ENCODE results near the gene NMRAL1.

The NMRAL1 gene

DNA sequence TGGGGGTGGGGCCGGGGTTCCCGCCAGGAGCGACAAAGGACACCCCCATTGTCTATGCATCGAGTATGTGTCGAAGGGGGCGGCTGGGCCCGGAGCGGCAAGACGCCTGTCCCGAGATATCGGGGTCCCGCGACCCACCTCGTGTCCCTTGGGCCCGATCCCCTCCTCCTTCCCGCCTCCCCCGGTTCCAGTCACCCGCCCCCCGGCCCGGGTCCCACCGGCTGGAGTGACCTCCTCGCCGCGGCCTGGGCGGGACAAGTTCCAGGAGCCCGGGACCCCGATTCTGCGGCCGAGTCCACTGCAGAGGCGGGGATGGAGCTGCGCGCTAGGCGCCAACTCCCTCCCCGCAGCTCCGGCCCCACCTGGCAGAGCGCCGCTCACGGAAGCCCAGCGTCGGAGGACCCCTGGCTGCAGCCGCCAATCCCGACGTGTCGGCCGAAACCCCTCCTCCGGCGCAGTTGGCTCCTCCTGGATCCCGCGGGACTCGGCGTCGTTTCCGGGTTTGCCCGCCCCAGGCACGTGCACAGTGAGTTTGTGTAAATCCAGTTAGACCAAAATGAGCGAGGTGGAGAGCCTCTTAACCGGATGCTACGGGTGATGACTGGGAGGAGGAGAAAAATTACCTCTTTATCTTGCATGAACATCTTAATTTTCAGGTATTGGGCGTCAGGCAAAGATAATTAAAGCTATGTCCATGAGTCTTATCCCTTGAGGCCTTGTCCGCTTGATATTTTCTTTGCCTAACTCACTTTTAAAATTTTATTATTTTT, at the start of gene NMRAL1:
TSS of gene NMRAL1 (minus strand) at position 434 of the 770 bp plus-strand sequence. CDS start 493 bp downstream, outside the sequence.
- peak; percentile 74 for DNase-seq (ENCODE audit: low spot score)

DNA sequence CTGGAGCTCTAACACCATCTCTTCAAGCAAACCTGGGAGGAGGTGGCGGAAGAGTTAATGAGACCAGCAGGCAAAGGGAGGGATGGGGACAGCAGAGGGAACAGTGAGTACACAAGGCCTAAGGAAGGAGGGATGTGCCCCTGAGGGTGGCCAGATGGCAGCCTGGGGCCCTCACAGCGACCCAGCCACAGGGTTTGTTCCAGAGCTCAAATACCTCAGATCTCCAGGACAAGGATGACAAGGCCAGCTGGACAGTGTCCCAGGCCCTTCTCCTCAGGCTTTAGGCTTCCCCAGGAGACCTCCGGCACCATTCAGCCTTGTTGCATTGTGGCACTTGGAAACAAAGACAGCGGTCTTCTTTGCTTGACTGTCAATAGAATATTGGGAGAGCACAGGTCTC, 49.3 kb upstream of the NMRAL1 start:
- peak; percentile 19 for DNase-seq (ENCODE audit: low spot score)

DNA sequence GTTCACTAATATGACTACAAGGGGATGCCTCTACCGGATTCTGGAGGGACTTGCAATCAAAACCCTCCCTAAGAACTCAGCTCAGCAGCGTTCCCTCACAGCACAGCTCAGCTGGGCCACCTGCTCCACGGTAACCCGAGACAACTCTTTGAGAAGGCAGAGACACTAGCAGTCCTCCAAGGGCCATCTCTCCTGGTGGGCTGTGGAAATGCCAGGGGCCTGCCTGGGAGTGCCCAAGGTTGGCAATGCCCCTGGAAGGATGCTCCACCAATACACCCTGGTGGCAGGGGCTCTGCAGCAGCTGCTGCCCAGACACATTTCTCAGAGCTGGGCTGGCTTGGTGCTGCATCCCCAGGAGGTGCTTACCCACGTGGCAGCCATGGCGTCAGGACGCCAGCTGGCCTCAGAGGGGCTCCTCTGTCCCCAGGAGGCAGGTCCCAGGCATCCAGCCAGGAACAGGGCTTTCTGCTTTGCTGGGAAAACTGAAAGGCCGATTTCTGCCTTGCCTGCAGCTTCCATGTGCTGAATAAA, 47.7 kb upstream of the NMRAL1 start:
- peak; percentile 83 for DNase-seq (ENCODE audit: low spot score)

DNA sequence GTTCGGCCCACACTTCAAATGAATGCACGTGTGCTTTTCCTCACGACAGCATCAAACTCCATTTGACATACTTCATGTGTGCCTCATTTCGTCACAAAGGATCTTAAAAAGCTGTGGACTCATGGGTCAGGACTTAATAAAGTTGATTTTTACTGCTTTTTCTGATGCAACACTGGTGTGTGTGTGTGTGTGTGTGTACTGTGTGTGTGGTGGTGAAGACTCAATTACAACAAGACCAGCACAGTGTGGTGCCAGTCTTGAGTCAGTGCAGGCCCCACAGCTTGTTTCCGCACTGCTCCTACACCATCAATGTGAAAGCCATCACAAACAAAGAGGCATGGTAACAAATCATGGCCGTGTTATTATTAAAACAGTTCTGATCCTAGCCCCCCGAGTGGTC, 46.5 kb upstream of the NMRAL1 start:
- DNase-seq (ENCODE audit: low spot score) = no peak

DNA sequence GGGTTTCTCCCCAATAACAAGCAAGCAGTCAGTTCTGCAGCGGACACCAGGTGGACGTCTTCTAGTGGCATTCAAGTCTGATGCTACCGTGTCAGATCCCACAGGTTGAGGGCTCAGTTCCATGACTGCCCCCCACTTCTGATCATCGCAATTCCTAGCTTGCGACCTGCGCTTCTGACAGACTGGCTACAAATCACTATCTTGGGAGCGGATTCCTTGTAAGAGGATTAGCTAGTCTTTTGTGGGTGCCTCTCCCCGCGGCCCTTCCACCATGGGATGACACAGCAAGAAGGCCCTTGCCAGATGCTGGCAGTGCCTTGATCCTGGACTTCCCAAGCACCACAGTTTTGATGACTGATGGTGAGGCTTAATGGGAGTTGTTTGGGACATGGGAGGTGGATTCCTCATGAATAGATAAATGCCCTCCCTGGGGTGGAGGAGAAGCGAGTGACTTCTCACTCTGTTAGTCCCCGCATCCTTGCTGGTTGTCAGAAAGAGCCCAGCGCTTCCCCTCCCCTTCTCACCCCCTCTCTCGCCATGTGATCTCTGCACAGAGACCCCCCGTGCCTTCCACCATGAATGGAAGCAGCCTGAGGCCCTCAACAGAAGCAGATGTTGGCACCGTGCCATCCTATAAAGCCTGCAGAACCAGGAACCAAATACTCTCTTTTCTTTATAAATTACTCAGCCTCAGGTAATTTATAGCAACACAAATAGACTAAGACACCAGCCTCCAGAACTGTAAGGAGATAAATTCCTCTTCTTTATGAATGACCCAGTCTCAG, 45.0 kb upstream of the NMRAL1 start:
- DNase-seq (ENCODE audit: low spot score) = no peak

DNA sequence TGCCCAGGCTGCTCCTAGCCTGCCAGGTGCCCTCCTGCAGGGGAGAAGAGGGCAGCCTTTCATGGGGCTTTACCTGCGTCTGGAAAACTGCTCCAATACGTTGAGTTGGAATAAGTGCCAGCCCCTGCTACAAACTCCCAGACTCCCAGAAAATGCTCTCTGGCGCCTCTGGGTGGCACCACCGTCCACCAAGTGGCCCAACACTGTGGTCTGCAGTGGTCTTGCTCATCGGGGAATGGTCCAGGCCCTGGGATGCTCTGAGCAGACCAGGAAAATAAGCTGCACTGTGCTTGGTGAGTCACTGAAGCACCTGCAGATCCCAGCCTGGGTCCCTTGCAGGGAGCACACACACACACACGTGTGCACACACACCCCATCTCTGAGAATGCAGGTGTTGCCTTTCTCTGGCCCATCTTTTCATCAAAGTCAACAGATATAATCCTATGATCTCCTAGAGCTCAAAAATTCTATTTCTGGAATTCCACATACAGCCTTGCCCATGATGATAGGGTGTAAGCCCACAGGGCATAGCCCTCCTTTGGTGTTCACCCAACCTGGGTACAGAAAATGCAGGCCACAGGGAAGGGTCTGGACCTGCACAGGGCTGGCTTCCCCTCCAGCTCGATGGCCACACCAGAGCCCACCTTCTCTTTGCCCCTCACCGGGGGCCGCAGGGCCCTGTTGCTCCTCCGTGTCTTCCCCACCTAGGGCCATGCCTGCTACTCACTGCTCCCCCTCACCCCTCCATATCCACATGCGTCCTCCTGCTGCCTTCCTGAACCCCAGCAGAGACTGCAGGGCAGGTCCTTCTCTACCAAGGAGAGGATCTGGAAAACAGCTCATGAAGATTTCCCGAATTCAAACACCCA, 43.6 kb upstream of the NMRAL1 start:
- DNase-seq (ENCODE audit: low spot score) = no peak

DNA sequence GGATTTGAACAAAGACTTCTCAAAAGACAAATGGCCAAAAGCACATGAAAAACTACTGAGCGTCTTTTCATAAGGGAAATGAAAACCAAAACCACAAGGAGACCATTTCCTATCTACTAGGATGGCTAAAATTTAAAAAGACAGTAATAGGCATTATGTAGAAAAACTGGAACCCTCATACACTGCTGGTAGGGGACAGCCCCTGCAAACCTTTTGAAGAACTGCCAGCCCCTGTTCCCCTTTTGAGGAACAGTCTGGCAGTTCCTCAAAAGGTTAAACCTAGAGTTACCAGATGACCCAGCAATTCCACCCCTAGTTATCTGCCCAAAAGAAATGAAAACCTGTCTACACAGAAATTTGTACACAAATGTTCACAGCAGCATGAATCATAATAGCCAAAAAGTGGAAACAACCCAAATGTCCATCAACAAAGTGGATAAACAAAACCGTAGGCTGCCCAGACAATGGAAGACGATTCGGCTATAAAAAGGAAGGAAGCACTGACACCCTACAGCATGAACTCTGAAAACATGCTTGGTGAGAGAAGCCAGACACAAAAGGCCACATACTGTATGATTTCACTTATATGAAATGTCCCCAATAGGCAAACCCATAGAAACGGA, 41.3 kb upstream of the NMRAL1 start:
- peak; percentile 75 for DNase-seq (ENCODE audit: low spot score)

DNA sequence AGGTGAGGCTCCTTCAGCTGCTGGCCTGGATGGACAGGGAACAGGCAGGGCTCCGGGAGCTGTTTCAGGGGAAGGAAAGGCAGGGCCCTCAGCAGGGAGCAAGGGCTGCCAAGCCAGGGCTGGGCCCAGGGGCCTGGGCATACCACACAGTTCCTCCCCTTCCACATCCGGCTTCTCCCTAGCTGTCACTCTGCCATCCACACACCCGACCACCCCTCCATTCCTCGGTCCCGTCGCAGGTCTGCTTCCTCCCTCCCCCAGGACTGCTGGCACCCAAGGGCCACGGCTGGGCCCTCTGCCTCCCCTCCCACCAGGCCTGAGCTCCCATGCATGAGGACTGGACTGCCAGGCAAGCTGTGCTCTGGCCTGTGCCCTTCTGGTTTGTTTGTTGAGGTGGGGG, 40.2 kb upstream of the NMRAL1 start:
- DNase-seq (ENCODE audit: low spot score) = no peak

DNA sequence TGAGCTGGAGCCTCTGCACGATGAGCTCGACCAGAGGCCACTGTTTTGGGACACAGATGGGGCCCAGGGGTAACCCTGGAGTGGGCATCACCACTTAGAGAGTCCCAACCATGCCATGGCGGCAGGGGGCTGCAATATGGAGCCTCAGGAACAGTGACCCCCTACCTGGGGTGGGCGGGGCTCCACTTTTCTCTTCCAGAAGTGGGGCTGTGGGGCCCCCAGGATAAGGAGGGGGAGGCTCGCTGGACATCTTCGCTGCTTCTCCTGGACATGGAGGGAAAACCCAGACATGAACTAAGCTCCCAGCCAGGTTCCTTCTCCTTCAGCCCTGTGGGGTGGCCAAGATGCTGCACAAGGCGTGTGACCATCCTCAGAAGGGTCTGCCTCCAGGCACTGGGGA, 39.5 kb upstream of the NMRAL1 start:
- no peak for DNase-seq (ENCODE audit: low spot score)

DNA sequence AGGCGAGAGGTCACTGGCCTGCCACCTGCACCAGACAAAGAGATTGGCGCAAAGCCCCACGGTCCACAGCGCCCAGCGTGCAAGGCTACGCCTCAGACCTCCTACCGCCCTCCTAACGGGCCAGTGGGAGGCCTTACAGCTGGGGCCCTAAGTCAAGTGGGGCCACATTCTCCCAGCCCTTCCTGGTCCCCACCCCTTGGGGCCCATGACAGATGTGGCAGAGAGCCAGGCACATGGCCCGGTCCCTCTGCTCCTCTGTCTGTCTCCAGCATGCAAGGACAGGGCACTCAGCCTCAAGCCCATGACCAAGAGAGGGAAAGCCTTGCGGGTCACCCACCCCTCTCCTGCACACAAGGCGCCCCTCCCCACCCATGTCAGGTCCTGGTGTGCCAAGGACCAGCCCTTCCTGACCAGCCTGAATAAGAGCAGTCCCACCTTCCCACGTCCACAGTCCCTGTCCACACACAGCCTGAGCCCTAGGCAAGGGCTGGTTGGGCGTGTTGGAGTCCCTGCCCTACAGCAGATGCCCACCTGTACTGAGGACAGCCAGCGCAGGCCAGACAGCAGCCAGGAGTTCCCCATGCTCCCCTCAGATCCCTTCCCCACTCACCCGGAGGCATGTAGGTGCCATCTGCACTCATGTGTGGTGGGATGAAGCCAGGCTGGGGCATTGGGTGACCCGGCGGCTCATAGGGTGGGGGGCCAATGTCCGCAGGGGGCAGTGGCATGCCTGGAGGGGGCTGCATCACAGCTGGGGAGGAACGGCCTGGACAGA, 38.8 kb upstream of the NMRAL1 start:
- no peak for DNase-seq (ENCODE audit: low spot score)

DNA sequence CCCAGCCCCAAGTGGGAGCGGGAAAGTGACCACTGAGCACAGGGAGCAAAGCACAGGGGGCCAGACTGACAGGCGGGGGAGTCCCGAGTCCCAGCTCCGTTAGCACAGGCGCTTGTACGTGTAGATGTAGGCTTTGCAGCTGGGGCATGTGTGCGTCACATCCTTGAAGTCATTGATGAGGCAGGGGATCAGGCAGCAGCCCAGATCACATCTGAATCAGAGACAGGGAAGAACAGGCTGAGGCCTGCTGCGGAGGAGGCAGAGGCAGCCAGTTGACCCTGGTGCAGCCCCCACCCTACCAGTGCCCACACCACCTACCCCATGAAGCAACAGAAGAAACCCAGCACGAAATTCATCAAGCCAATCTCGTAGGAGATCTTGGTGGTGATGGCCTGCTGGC, 38.0 kb upstream of the NMRAL1 start:
- no peak for DNase-seq (ENCODE audit: low spot score)

DNA sequence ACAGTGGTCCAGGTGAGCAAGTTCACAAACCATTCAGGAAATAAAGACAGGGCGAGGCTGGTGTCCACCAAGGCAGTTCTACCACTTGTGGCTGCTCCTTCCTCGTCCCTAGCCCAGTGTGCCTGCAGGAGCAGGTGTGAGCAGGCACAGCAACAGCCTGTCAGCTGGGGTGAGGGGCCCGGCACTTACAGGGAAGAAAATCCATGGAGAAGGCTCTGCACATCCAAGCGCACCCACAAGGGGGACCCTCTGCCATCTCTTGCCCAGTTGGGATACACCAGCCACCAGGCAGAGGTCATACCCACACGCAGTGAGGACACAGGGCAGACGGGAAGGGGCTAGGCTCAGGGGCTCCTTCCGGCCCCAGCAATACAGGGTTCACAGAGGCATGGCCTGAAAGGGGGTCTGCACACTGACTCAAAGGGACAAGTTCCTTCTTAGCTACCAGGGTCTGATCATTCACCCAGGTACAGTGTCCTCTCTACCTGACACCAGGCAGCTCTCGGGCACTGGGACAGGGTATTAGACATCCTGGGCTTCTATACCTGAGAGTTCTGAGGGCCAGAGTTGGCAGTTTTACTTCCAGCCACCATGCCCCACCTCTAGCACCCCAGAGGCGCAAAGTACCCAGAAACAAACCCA, 37.1 kb upstream of the NMRAL1 start:
- no peak for DNase-seq (ENCODE audit: low spot score)

DNA sequence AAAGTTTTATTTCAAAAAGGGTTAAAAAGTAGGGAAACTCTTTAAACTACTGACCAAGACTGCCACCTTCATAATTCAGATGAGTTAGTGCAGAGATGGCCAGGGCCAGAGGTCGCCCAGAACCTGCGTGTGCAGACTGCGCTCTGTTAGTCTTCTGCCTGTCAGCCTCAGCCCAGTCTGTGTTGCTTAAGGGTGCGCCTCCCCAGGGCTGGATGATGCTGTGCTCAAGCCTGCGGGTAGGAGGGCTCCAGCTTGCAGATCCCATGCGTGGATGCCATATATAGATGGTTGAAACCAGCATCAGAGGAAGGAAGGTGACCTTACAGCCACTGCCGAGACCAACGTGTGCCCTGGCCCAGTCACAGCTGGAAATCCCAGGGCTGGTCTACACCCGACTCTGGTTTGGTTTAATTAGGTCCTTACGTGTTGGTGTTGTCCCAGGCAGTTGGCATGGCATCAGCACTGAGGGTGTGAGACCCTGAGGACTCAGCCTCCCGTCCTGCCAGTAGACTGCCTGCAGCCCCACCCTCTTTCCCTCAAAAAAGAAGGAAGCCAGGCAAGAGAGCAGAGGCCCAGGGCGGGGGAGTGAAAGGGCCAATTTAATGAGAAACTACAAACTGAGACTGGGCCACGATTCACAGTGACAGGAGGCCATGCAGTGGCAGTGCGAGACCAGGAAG, 36.5 kb upstream of the NMRAL1 start:
- DNase-seq (ENCODE audit: low spot score) = no peak

DNA sequence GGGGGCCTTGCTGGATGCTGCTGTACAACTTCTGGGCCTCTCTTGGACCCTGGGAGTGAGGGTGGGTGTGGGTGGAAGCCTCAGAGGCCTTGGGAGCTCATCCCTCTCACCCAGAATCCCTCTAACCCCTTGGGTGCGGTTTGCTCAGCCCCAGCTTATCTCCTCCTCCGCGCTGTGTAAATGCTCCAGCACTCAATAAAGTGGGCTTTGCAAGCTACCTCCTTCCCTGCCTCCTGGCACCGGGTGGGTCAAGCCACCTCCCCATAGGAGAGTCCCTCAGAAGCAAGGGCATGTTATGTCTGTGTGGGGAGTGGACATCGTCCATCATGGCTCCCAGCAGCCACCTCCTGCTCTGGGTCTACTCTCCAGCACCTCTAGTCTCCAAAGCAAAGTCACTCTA, 35.7 kb upstream of the NMRAL1 start:
- no peak for DNase-seq (ENCODE audit: low spot score)

DNA sequence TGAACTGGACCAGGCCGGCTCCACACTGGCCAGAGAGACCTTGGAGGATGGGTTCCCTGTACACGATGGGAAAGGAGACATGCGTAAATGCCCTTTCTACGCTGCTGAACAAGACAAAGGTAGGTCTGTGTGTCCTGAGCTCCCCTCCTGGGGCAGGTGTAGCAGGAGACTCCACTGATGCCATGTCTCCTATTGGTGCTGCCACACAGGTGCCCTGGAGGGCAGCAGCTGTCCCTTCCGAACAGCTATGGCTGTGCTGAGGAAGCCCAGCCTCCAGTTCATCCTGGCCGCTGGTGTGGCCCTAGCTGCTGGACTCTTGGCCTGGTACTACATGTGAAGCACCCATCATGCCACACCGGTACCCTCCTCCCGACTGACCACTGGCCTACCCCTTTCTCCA, 35.0 kb upstream of the NMRAL1 start:
- no peak for DNase-seq (ENCODE audit: low spot score)

DNA sequence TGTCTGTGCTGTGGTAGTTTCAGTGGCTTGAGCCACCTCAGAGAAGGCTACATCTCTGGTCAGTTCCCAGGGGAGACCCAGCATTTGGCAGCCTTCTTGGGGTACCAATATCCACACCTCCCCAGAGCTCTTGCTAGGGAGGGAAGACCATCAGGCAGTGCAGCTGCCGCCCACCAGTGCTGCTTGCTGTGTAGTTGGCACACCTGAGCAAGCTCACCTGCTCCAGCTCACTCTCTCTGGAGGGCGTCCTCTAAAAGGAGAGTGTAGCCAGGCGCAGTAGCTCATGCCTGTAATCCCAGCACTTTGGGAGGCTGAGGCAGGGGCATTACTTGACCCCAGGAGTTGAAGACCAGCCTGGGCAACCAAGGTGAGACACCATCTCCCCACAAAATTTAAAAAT, 34.4 kb upstream of the NMRAL1 start:
- no peak for DNase-seq (ENCODE audit: low spot score)

DNA sequence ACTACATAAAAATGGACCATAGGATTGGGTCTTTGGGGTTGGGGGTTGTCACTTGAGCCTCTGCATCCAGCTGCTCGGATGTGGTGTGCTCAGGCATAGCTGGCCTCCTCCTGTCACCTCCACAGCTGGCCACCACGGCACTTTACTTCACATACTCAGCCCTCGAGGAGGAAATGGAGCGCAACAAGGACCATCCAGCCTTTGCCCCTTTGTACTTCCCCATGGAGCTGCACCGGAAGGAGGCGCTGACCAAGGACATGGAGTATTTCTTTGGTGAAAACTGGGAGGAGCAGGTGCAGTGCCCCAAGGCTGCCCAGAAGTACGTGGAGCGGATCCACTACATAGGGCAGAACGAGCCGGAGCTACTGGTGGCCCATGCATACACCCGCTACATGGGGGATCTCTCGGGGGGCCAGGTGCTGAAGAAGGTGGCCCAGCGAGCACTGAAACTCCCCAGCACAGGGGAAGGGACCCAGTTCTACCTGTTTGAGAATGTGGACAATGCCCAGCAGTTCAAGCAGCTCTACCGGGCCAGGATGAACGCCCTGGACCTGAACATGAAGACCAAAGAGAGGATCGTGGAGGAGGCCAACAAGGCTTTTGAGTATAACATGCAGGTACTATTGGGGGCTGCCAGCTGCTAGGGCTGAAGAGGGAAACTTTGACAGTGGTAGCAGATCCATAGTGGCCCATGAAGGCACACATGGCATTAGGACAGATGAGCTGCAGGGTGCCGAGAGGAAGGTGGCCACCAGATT, 33.3 kb upstream of the NMRAL1 start:
- no peak for DNase-seq (ENCODE audit: low spot score)

DNA sequence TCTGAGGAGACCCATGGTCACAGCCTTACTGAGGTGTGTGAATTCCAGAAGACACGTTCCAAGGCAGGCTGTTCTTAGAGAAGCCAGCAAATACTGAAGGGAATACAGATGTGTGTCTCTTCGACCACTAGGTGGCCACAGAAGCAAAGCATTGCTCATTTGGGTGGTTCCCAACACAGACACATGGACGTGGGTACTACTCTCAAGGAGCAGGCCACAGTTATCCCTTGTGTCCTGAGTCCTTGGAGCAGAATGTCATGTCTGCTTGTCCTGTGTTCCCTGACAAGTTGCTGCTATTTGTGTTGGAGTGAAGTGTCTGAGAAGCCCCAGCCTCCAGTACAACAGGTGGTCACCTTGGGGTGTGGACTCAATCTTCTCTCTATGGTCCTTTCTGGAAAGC, 32.0 kb upstream of the NMRAL1 start:
- peak; percentile 95 for DNase-seq (ENCODE audit: low spot score)

Data from pons (tissue), 1 donor.